Activated CD4-positive, CD25-positive, alpha-beta regulatory T cell treated with anti-CD3 and anti-CD28 coated beads, Interleukin-2, amount 50 U/mL, for 72 hours (primary cell): ENCODE measurements around the gene GRK1.
"Not testable (repeated sequence)": the region's sequence is repeated elsewhere in the genome, so short reads cannot be mapped to it uniquely, and the experiment has no call there.

Experiments used
- DNase-seq: peaks from one replicate; pipeline ENCODE4 v3.0.0; 2021

Gene GRK1

DNA sequence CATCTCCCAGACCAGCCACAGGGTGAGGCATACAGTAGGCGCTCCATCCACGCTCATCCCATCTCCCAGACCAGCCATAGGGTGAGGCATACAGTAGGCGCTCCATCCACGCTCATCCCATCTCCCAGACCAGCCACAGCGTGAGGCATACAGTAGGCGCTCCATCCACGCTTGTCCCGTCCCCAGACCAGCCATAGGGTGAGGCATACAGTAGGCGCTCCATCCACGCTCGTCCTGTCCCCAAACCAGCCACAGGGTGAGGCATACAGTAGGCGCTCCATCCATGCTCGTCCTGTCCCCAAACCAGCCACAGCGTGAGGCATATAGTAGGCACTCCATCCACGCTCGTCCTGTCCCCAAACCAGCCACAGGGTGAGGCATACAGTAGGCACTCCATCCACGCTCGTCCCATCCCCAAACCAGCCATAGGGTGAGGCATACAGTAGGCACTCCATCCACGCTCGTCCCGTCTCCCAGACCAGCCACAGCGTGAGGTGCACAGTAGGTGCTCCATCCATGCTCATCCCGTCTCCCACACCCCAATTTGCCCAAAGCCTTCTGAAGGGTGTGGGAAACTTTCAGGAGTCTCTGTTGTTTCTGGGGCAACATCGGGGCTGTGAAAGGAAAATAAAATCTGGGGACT, 78.6 kb downstream of the GRK1 start:
- not testable (repeated sequence) for DNase-seq

GRCh38 chr13:113746143-113746525, 79.1 kb downstream of the GRK1 start:
- no peak for DNase-seq

- no peak for DNase-seq
Observed at GRCh38 chr13:113746671-113747070, 79.7 kb downstream of the GRK1 start.

DNA sequence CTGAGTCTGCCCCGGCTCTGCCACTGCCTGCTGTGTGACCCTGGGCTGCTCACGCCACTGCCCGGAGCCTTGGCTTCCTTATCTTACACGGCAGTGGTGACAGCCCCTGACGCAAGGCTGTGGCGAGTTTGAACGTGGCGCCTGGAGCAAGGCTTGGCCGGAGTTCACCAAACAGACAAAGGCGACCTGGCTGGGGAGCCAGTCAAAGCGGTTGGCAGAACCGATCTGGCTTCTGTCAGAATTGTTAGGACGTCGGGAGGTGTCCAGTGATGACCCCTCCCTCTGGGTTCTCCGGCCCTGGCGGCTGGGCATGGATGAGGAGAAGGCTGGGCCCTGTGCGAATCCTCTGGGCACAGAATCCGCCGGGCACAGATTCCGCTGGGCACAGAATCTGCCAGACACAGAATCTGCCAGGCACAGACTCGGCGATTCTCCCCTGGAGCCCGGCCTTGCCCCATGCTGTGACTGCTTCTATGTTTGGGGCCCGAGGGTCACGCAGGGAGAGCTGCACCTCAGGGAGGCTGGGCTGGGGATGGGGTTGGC, 80.3 kb downstream of the GRK1 start:
- no peak for DNase-seq

DNA sequence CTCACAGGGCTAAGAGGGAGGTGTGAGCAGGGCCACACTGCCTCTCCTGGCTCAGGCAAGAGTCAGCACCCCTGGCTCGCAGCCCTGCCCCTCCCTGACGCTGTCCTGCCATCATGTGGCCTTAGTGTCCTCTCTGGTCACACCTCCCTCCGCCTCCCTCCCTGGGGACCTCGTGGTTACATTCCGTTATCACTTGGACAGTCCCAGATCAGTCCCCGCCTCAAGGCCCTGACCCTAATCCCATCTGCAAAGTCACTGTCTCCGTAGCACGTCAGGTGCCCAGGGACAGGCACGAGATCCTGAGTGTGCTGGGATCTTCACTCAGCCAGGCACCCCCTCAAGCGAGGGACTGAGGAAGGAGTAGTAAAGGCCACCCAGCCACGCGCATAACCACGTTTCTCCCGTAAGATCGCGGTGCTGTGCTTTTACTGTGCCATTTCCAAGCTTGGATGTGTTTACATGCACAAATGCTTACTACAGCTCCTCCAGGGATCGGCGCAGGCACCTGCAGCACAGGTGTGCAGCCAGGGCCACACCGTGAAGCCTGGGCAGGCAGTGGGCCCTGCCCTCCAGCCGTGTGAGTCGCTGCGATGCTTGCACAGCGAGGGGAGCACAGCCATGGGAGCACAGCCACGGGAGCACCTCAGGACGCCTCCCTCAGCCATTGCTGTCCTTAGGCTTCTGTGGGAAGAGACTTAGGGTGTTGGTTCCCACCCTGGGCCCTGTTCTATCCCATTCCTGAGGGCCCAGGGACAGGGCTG, 81.3 kb downstream of the GRK1 start:
- DNase-seq, result no peak

- no peak for DNase-seq
Observed at GRCh38 chr13:113748862-113749451, 81.9 kb downstream of the GRK1 start.

DNA sequence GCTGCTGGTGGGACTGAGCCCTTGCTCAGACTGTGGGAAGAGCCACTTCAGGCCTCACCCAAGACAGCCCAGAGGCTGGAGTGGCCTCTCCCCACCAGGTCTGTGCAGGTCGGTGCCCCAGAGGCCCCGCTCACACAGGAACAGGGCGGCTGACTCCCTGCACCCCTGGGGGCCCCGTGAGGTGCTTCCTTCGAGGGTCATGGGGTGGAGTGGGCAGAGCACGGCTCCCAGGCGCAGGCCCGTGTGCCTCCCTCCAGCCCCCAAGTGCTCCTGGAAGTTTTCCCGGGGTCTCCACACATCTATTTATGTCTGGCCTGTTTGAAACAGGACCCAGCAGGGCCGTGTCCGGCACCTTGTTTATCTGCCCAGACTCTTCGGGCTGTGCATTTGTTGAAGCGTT, 82.5 kb downstream of the GRK1 start:
- no peak for DNase-seq

GRCh38 chr13:113749967-113750366, 82.9 kb downstream of the GRK1 start:
- no peak for DNase-seq

DNA sequence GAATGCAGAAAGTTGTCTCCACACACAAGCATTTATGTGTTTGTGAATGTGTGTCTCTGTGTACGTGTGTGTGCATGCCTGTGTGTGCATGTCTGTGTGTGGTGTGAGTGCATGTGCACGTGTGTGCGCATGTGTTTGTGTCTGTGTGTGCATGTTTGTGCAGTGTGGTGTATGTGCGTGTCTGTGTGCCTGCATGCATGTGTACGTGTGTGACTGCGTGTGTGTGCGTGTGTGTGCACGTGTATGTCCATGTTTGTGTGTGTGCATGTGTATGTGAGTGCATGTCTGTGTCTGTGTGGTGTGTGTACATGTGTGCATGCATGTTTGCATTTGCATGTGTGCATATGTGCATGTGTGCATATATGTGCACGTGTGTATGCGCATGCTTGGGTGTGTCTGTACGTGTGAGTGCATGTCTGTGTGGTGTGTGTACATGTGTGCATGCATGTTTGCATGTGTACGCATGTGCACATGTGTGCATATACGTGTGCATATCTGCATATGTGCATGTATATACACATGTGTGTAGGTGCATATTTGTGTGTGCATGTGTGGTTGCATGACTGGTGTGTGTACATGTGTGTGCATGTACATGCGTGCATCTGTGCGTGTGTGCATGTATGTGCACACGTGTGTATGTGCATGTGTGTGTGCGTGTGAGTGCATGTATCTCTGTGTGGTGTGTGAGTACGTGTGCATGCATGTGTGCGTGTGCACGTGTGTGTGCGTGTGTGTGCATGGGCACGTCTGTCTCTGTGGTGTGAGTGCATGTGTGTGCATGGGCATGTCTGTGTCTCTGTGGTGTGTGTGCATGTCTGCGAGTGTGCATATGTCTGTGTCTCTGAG, 83.8 kb downstream of the GRK1 start:
- DNase-seq, result no peak

- DNase-seq, result no peak
Observed at GRCh38 chr13:113751491-113751890, 84.5 kb downstream of the GRK1 start.

DNA sequence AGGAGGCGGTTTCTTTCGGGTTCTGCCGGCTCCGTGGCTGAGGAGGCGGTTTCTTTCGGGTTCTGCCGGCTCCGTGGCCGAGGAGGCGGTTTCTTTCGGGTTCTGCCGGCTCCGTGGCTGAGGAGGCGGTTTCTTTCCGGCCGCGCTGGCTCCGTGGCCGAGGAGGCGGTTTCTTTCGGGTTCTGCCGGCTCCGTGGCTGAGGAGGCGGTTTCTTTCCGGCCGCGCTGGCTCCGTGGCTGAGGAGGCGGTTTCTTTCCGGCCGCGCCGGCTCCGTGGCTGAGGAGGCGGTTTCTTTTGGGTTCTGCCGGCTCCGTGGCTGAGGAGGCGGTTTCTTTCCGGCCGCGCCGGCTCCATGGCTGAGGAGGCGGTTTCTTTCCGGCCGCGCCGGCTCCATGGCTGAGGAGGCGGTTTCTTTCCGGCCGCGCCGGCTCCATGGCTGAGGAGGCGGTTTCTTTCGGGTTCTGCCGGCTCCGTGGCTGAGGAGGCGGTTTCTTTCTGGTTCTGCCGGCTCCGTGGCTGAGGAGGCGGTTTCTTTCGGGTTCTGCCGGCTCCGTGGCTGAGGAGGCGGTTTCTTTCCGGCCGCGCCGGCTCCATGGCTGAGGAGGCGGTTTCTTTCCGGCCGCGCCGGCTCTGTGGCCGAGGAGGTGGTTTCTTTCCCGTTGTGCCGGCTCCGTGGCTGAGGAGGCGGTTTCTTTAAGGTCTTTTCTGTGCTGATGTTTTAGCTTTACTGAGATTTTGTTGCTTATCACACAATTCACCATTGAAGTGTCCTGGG, 85.4 kb downstream of the GRK1 start:
- not testable (repeated sequence) for DNase-seq

DNA sequence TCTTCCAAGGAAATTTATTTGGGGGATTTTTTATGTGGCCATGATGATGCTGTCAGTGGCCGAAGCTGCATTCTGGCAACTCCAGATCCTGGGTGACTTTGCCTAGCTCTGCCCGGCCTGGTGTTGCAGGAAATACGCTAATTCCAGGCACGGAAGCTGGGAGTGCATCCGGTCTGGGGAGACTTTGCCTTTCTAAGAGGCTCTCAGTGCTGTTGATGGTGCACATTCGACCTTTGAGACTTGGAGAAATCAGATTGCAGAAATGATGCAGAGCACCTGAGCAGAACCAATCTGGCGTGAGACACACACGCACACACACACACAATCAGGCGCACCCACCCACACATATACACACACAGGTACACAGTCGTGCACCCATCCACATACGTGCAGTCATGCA, 86.2 kb downstream of the GRK1 start:
- DNase-seq, result no peak

DNA sequence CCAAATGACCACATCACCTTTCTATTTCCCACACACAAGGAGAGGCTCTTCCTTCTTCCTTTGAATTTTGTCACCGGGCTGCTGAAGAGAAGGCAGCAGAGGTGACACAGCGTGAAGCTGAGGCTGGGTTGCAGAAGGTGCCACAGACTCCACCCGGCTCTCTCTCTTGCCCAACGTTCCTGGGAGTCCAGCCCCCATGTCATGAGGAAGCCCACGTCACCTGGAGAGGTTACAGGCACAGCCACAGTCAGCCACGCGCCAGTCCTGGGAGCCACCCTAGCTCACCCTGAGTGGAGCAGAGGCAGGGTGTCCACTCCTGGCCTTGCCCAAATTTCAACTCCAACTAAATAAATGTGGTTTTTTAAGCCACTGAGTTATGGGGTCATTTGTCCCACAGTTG, 87.2 kb downstream of the GRK1 start:
- no peak for DNase-seq

- no peak for DNase-seq
Observed at GRCh38 chr13:113754691-113755090, 87.7 kb downstream of the GRK1 start.

- DNase-seq, result no peak
Observed at GRCh38 chr13:113756441-113757097, 89.5 kb downstream of the GRK1 start.

DNA sequence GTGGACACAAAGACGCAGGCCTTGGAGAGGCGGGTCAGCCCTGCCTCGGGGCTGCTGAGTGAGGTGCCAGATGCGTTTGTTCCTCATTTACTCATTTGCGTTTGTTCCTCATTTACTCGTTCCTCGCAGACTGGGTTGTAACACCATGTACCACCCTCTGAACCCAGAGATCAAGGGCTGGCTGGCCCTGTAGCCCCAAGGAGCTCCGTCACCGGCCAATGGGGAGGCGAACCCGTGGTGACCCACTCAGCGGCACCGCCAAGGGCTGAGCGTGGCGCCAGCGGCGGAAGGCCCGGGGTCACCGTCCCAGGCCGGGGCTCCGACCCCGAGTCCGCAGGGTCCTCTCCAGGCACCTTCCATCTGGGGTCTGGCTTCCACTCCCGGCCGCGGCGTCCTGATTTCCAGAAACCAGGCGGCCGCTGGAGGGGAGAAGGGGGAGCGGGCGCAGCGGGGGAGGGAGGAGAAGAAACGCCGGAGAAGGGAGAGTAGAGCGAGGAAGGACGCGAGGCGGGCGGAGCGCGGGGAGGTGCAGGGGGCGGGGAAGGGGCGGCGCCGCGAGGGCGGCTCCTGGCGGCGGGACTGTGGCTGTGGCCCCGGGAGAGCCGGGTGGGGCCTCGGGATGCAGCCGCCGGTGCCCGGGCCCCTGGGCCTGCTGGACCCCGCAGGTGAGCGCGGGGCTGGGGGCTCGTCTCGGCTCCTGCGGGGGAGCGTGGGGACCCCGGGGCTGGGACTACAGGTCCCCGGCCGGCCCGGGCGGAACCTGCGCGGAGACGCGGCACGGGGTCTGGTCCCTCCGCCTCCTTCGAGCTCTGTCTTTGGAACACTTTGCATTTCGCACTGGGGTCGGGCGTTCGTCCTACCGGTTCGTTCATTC, 91.9 kb downstream of the GRK1 start, which contains the start of gene TMEM255B:
Gene TMEM255B, plus strand, starts transcription at position 576 of the 874 bp plus-strand sequence. Its CDS starts 44 bp downstream, at position 620.
- peak; percentile 71 for DNase-seq

DNA sequence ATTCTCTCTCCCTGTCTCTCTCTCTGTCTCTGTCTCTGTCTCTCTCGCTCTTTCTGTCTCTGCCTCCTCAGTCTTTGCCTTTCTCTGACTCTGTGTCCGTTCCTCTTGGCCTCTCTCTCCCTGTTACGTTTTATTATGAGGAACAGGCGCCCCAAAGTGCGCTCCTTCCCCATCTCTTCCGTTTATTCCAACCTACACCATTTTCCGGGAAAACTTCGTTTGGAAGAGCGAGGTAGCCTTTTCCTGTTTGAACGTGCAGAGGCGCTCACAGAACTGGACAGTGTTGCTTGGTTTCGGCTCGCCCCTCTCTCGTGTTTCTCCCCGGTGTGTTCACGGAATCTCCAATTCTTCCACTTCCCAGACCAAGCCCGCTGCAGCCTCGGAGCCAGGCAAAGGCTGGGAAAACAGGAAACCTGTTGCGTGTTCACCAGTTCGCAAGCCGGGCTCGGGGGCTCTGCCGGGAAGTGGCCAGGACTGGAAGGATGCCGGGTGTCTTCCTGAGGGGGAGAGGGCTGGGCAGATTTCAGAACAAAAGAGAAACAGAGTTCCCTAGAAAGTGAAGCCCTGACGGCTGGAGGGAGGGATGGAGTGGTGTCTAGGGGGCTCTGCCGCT, 92.6 kb downstream of the GRK1 start:
- DNase-seq, result no peak

GRCh38 chr13:113761136-113761535, 94.1 kb downstream of the GRK1 start:
- DNase-seq, result no peak

- DNase-seq, result no peak
Observed at GRCh38 chr13:113762075-113762474, 95.1 kb downstream of the GRK1 start.

DNA sequence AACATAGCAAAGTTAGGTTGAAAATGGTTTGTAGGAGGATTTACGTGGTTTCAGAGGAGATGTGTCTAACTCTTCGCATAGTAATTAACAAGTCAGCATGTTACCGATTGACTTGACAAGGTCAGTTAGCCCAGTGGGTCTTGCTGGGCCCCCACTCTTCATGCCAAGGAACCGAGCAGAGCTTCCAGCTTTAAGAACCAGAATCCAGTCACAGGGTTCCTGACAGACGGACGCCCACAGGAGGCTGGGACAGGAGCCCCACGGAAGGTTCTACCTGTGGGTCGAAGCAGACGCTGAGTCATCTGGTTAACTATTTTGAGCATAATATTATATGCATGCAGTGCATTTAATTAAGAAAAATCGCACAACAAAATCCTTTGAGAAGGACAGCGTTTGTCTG, 95.5 kb downstream of the GRK1 start:
- DNase-seq, result no peak
